Prostate gland (tissue), 2 donors: ENCODE measurements around the gene PTX4.

Source experiments
- CTCF ChIP-seq, 4 experiments: fragments of 200-600 bp in 2 of 4; fragments of 450-650 bp in 2 of 4; sonication (generic) in 2 of 4; IDR thresholded peaks; 1 replicate in 3 of 4; 2 replicates in 1 of 4; pipeline ENCODE4 v1.5.1; 2016 to 2019; ENCODE audit warnings: antibody characterized with exemption in 4 of 4, mild to moderate bottlenecking in 2 of 4, moderate library complexity in 2 of 4
- POLR2A ChIP-seq: fragments of 450-650 bp; IDR thresholded peaks from one replicate; pipeline ENCODE4 v1.6.1; 2016; ENCODE audit warnings: antibody characterized with exemption, mild to moderate bottlenecking
- POLR2AphosphoS5 ChIP-seq: sonication (generic); formaldehyde crosslinking; IDR thresholded peaks from one replicate; pipeline ENCODE4 v1.6.1; 2017; ENCODE audit warnings: antibody characterized with exemption

DNA sequence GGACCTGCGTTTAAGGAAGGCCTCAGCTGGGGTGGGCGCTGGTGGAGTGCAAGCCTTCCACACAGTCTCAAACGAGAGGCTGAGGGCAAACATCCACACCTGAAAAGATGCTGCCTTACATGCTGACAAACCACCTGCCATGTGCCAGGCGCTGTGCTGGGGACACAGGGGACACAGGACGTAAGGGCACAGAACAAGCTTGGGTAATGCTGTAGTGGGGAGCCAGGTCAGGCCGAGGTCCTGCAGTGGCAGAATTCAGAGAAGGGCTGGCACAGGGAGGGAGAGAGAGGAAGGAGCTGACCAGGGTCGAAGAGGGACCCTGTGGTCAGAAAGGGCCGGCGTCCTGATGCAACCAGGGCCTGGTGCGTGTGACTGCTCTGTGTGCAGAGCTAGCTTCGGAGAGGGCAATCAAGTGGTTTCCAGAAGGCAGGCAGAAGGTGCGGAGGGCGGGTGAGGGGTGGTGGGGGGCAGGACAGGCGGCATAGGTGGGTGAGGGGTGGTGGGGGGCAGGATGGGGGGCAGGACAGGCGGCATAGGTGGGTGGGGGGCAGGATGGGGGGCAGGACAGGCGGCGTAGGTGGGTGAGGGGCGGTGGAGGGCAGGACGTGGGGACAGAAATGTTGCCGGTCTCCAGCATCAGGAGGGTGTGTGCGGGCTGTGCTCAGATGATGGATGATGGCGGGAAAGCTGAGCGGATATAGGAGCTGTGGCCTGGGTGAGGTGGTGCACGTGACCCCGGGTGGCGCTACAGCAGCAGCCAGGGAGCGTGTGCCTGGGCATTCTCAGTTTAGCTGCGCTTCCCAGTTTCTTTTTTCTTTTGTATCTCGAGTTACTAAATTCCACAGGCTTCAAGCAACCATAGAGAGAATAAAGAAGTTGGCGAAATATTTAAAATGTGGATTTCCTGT is 23.2 kb upstream of the PTX4 start:
- TF ChIP-seq CTCF (IDR thresholded peaks at IDR 0.05) (no peak), POLR2AphosphoS5 (no peak), POLR2A (no peak)
